RWPE2 (cell line): Measurements from ENCODE around the gene FBXL17.

Source experiments
- ATAC-seq: fragments of 200-7000 bp; cut with Tn5 transposase; 3 replicates; pipeline ENCODE4 v1.9.1; 2021; ENCODE audit warnings: low read depth
- DNase-seq: peaks from one replicate; pipeline ENCODE4 v3.0.0-alpha.2; 2020; ENCODE audit warnings: low spot score
- H3K27ac ChIP-seq: fragments of 450-650 bp; 2 replicates; pipeline ENCODE4 v1.5.1; 2017; ENCODE audit warnings: mild to moderate bottlenecking; ENCODE audit not compliant: poor library complexity, severe bottlenecking
- H3K27me3 ChIP-seq: fragments of 250-450 bp; sonication (Bioruptor Pico); 2 replicates; pipeline ENCODE4 v1.5.1; 2021; ENCODE audit warnings: mild to moderate bottlenecking, moderate library complexity; ENCODE audit not compliant: insufficient read depth, poor library complexity, severe bottlenecking
- H3K36me3 ChIP-seq: fragments of 250-450 bp; sonication (Bioruptor Pico); 2 replicates; pipeline ENCODE4 v1.5.1; 2020; ENCODE audit warnings: low read depth, mild to moderate bottlenecking, moderate library complexity
- H3K4me1 ChIP-seq: fragments of 250-450 bp; sonication (Bioruptor Pico); 2 replicates; pipeline ENCODE4 v1.5.1; 2021; ENCODE audit warnings: mild to moderate bottlenecking, moderate library complexity; ENCODE audit not compliant: insufficient read depth, poor library complexity, severe bottlenecking
- H3K4me3 ChIP-seq: fragments of 250-450 bp; sonication (Bioruptor Pico); 2 replicates; pipeline ENCODE4 v1.5.1; 2021; ENCODE audit warnings: mild to moderate bottlenecking, moderate library complexity; ENCODE audit not compliant: severe bottlenecking
- H3K9me3 ChIP-seq: fragments of 250-450 bp; sonication (Bioruptor Pico); 2 replicates; pipeline ENCODE4 v1.5.1; 2021; ENCODE audit warnings: mild to moderate bottlenecking, moderate library complexity; ENCODE audit not compliant: severe bottlenecking
- CTCF ChIP-seq: fragments of 450-650 bp; IDR thresholded peaks from one replicate; pipeline ENCODE4 v1.5.1; 2017; ENCODE audit warnings: mild to moderate bottlenecking, moderate library complexity; ENCODE audit not compliant: poor library complexity, severe bottlenecking

FBXL17 gene

DNA sequence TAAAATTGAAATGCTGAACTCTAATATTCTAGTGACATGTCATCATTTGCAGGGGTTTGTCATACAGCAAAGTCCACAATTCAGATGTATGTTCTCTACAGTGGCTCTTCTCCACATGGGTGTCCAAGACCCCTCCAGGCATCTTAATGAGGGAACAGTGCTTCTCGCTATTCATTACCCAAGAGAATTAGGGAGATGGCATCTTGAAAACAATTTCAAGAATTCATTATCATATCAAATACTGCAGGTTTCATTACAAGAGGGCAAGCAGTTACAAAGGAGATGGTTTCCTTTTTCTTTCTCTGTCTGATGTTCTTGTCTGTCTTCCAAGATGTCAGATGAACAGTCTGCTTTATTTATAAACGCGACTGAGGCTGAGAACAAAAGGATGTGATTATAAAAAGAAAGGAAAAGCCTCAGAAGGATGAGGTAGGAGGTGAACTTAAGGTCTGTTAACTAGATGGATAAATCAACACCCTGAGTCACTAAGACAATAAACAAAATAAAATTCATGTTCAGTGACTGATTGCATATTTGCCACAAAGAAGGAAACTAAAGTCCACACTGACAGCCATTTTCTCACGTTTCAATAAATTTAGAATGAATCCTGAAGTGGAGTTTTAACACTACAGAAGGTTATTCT is 384.4 kb downstream of the FBXL17 start:
- TF ChIP-seq CTCF = no peak
- H3K4me3 ChIP-seq = no peak overlapping the region
- no peaks in the 10 kb centered on the region for H3K27me3 ChIP-seq
- H3K4me1 ChIP-seq = no peaks in the 10 kb centered on the region
- ATAC-seq (no peak), DNase-seq (no peak)
- H3K36me3 ChIP-seq = no peaks in the 10 kb centered on the region
- no peaks in the 10 kb centered on the region for H3K9me3 ChIP-seq
- no peak overlapping the region for H3K27ac ChIP-seq

- TF ChIP-seq CTCF = no peak
- no peak for ATAC-seq
- H3K27me3 ChIP-seq = no peaks in the 10 kb centered on the region
Observed at GRCh38 chr5:107993341-107993740, 388.6 kb downstream of the FBXL17 start.

DNA sequence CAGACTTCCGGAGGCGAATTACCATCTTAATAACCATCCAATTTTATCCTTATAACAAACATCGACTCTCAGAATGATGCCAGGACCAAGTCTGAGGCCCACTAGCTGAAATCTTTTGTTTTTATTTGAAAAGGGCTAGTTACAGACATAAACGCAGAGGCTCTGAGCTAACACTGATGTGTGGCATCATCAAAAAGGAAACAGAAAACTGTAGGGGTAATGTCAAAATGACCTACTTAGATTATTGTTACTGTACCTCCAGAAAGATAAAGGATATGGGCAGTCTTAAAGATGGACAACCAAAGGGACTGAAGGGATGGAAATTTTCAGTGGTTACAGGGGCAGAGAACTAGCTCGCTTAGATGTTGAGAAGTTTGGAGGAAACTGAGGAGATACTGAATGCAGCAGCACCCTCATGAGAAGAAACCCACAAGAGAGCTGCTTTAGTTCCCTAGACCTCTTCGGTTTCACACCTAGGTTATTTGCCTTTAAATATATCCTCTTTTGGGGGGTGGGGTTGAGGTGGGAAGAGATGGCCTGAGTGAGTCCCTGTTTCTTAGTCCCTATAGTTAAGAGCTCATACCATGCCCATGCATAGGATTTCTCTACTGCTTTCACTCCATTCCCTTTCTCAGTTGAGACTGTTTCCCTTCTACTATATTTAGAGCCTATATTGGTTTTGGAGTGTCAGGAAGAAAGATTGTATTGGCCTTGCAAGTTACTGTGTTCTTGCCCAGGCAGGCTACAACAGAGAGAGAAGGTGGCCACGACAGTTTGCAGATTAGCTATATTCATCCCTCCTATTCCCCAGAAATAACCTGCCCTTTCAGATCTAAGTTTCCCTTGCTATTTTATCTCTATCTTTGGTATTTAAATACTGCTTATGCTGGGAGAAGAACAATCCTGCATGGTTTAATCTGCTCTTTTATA is 390.8 kb downstream of the FBXL17 start:
- no peak overlapping the region for H3K4me3 ChIP-seq
- TF ChIP-seq CTCF = no peak
- ATAC-seq = peak; percentile 19; the same call in 1 of the 3 replicates
- no peaks in the 10 kb centered on the region for H3K27me3 ChIP-seq
- no peaks in the 10 kb centered on the region for H3K36me3 ChIP-seq
- H3K27ac ChIP-seq = no peak overlapping the region
- no peaks in the 10 kb centered on the region for H3K9me3 ChIP-seq
- H3K4me1 ChIP-seq = no peaks in the 10 kb centered on the region
- no peak for DNase-seq

More at GRCh38 chr5:107993341-107993740, 388.6 kb downstream of the FBXL17 start:
- no peaks in the 10 kb centered on the region for H3K9me3 ChIP-seq
- no peaks in the 10 kb centered on the region for H3K36me3 ChIP-seq
- no peak overlapping the region for H3K27ac ChIP-seq
- no peak for DNase-seq
- H3K4me3 ChIP-seq = no peak overlapping the region
- H3K4me1 ChIP-seq = no peaks in the 10 kb centered on the region

DNA sequence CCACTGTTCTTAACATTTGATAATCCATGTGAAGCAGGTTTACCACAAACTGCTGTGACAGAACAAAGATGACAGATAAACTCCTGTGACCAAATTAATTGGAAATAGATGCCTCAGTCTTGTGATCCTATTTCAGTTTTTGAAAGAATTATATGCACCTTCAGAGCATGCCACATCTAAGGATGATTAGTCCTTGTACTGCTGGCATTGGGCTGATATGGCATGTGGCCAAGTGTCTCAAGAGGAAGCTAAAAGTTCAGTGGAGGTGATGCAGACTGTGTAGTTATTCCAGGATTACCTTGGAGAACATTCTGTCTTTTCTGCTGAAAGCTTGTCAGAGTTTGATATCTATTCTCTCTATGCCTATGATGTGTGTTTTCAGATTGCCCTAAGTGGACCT is 396.8 kb downstream of the FBXL17 start:
- Histone ChIP-seq H3K27me3 (no peaks in the 10 kb centered on the region), H3K4me3 (no peak overlapping the region), H3K9me3 (no peaks in the 10 kb centered on the region), H3K36me3 (no peaks in the 10 kb centered on the region), H3K4me1 (no peaks in the 10 kb centered on the region), H3K27ac (no peak overlapping the region)
- peak; percentile 54 for ATAC-seq
- TF ChIP-seq CTCF = no peak
- no peak for DNase-seq
